Upper lobe of left lung (tissue), 4 donors: ENCODE results near the gene ODAD3.

Experiments used
- CTCF ChIP-seq, 6 experiments: fragments of 450-650 bp in 4 of 6; fragments of 200-600 bp in 2 of 6; sonication (generic) in 2 of 6; IDR thresholded peaks; one replicate each; pipeline ENCODE4 v1.5.1; 2016 to 2019; ENCODE audit warnings: antibody characterized with exemption in 6 of 6
- EP300 ChIP-seq, 4 donors: sonication (generic); formaldehyde crosslinking; IDR thresholded peaks; one replicate each; pipeline ENCODE4 v1.5.1; 2017; ENCODE audit warnings: antibody characterized with exemption in 4 of 4, control low read depth in 2 of 4
- POLR2A ChIP-seq, 4 donors: fragments of 450-650 bp; IDR thresholded peaks; one replicate each; pipeline ENCODE4 v1.5.1; 2016 to 2017; ENCODE audit warnings: antibody characterized with exemption in 4 of 4, mild to moderate bottlenecking in 2 of 4
- POLR2AphosphoS5 ChIP-seq, 2 donors: sonication (generic); formaldehyde crosslinking; IDR thresholded peaks; one replicate each; pipeline ENCODE4 v1.5.1; 2017; ENCODE audit warnings: antibody characterized with exemption in 2 of 2

GRCh38 chr19:11447347-11448262 lies 12.7 kb upstream of the ODAD3 start:
- no peak for TF ChIP-seq CTCF (IDR thresholded peaks at IDR 0.05)
- no peak for TF ChIP-seq POLR2A (IDR thresholded peaks at IDR 0.05)
- TF ChIP-seq POLR2AphosphoS5 (IDR thresholded peaks at IDR 0.05), result no peak
- TF ChIP-seq EP300 (IDR thresholded peaks at IDR 0.05), result no peak
